Loucy (cell line): ENCODE measurements around the gene SLC10A3.

Source experiments
- H2AFZ ChIP-seq: fragments of 200-600 bp; sonication (generic); 2 replicates; pipeline ENCODE4 v1.6.0; 2016; ENCODE audit warnings: antibody characterized with exemption, mild to moderate bottlenecking, low read length, moderate library complexity
- H3F3A ChIP-seq: fragments of 200-600 bp; 2 replicates; pipeline ENCODE4 v1.6.0; 2016; ENCODE audit warnings: antibody characterized with exemption, low read depth, mild to moderate bottlenecking
- H3K27me3 ChIP-seq: fragments of 200-600 bp; sonication (generic); 2 replicates; pipeline ENCODE4 v1.6.1; 2014; ENCODE audit warnings: low read length, mild to moderate bottlenecking; ENCODE audit not compliant: insufficient read depth, poor library complexity, severe bottlenecking
- H3K36me3 ChIP-seq: fragments of 200-600 bp; sonication (generic); 2 replicates; pipeline ENCODE4 v1.6.1; 2016; ENCODE audit warnings: low read length; ENCODE audit not compliant: insufficient read depth
- H3K4me1 ChIP-seq: fragments of 200-600 bp; sonication (generic); 2 replicates; pipeline ENCODE4 v1.5.1; 2014; ENCODE audit warnings: low read length, mild to moderate bottlenecking; ENCODE audit not compliant: insufficient read depth, poor library complexity, severe bottlenecking
- H3K4me2 ChIP-seq: fragments of 200-600 bp; sonication (generic); 2 replicates; pipeline ENCODE4 v1.6.0; 2014; ENCODE audit warnings: antibody characterized with exemption, low read length, low read depth, mild to moderate bottlenecking; ENCODE audit not compliant: poor library complexity, severe bottlenecking
- H3K4me3 ChIP-seq: fragments of 200-600 bp; sonication (generic); 2 replicates; pipeline ENCODE4 v1.5.1; 2014; ENCODE audit warnings: low read length, mild to moderate bottlenecking, mixed read lengths; ENCODE audit not compliant: poor library complexity, severe bottlenecking
- H3K79me2 ChIP-seq: fragments of 200-600 bp; sonication (generic); 2 replicates; pipeline ENCODE4 v1.6.1; 2014; ENCODE audit warnings: low read length; ENCODE audit not compliant: insufficient read depth
- H3K9ac ChIP-seq: fragments of 200-600 bp; sonication (generic); 2 replicates; pipeline ENCODE4 v1.6.0; 2014; ENCODE audit warnings: mild to moderate bottlenecking, low read depth, low read length, moderate library complexity; ENCODE audit not compliant: poor library complexity, severe bottlenecking
- H3K9me2 ChIP-seq: fragments of 200-600 bp; sonication (generic); replicated peaks from 2 replicates; pipeline ENCODE4 v1.6.1; 2016; ENCODE audit warnings: low read depth, low read length, mixed read lengths
- H3K9me3 ChIP-seq: fragments of 200-600 bp; sonication (generic); 2 replicates; pipeline ENCODE4 v1.6.1; 2014; ENCODE audit warnings: mild to moderate bottlenecking, antibody characterized with exemption, low read length, low read depth; ENCODE audit not compliant: insufficient read depth
- H4K20me1 ChIP-seq: fragments of 200-600 bp; sonication (generic); 2 replicates; pipeline ENCODE4 v1.6.0; 2014; ENCODE audit warnings: antibody characterized with exemption, low read length, mild to moderate bottlenecking; ENCODE audit not compliant: insufficient read depth, poor library complexity, severe bottlenecking
- CTCF ChIP-seq: fragments of 200-600 bp; sonication (generic); conservative IDR thresholded peaks from 2 replicates; pipeline ENCODE4 v1.5.1; 2014; ENCODE audit warnings: mild to moderate bottlenecking, antibody characterized with exemption, low read length
- EZH2phosphoT487 ChIP-seq: fragments of 200-600 bp; IDR thresholded peaks from 2 replicates; pipeline ENCODE4 v1.6.1; 2018; ENCODE audit warnings: antibody characterized with exemption, mild to moderate bottlenecking, moderate library complexity, borderline replicate concordance

Gene SLC10A3

GRCh38 chrX:154458116-154458953 is 32.1 kb downstream of the SLC10A3 start, which contains the start of gene PLXNA3:
TSS of gene PLXNA3 (plus strand) at chrX:154458281. CDS start at chrX:154460184, 1,903 bp downstream.
- H3K9me2 ChIP-seq, result no peaks in the 10 kb centered on the region
- TF ChIP-seq EZH2phosphoT487 (no peak), CTCF (no peak)
- peaks cover 8% of the 10 kb centered on the region; the same call in 1 of the 2 replicates for H3K79me2 ChIP-seq
- H2AFZ ChIP-seq, result peak within 1 kb of the TSS; percentile 81; the same call in 1 of the 2 replicates
- peak within 1 kb of the TSS; percentile 81 for H3K4me3 ChIP-seq
- H3K27me3 ChIP-seq, result no peaks in the 10 kb centered on the region
- no peaks in the 10 kb centered on the region for H3K36me3 ChIP-seq
- peak within 1 kb of the TSS; percentile 70 for H3K9ac ChIP-seq
- no peaks in the 10 kb centered on the region for H4K20me1 ChIP-seq
- no peaks in the 10 kb centered on the region for H3F3A ChIP-seq
- H3K4me1 ChIP-seq, result no peaks in the 10 kb centered on the region
- H3K9me3 ChIP-seq, result no peaks in the 10 kb centered on the region
- peak within 1 kb of the TSS; percentile 77 for H3K4me2 ChIP-seq

- Histone ChIP-seq H4K20me1 (no peaks in the 10 kb centered on the region), H3K36me3 (no peaks in the 10 kb centered on the region), H3K4me2 (peak overlapping the region; percentile 58), H3K27me3 (no peaks in the 10 kb centered on the region), H3K4me3 (peak overlapping the region; percentile 81), H2AFZ (peak overlapping the region; percentile 81; the same call in 1 of the 2 replicates), H3F3A (no peaks in the 10 kb centered on the region), H3K9me3 (no peaks in the 10 kb centered on the region), H3K79me2 (peaks cover 8% of the 10 kb centered on the region; the same call in 1 of the 2 replicates), H3K9ac (no peak overlapping the region), H3K9me2 (no peaks in the 10 kb centered on the region), H3K4me1 (no peaks in the 10 kb centered on the region)
- TF ChIP-seq EZH2phosphoT487, result no peak
- no peak for TF ChIP-seq CTCF
Measured at GRCh38 chrX:154457491-154458115, 32.8 kb downstream of the SLC10A3 start.

- H3K4me2 ChIP-seq, result no peak overlapping the region
- no peaks in the 10 kb centered on the region for H3K27me3 ChIP-seq
- H3K4me1 ChIP-seq, result no peaks in the 10 kb centered on the region
- no peaks in the 10 kb centered on the region for H3F3A ChIP-seq
- H2AFZ ChIP-seq, result no peak overlapping the region
- H3K4me3 ChIP-seq, result no peak overlapping the region
- TF ChIP-seq CTCF, result no peak
- TF ChIP-seq EZH2phosphoT487, result no peak
- no peaks in the 10 kb centered on the region for H3K79me2 ChIP-seq
- no peaks in the 10 kb centered on the region for H3K9me3 ChIP-seq
- H3K9me2 ChIP-seq, result no peaks in the 10 kb centered on the region
- no peaks in the 10 kb centered on the region for H4K20me1 ChIP-seq
- H3K9ac ChIP-seq, result no peak overlapping the region
- H3K36me3 ChIP-seq, result no peaks in the 10 kb centered on the region
Measured at GRCh38 chrX:154452823-154453222, 37.6 kb downstream of the SLC10A3 start.
